HG03039 (cell line): ENCODE measurements around the gene MAML3.

Experiments
- ATAC-seq: cut with Tn5 transposase; IDR thresholded peaks from one replicate; pipeline ENCODE4 v1.9.1; 2021; ENCODE audit warnings: mild to moderate bottlenecking, moderate library complexity; ENCODE audit not compliant: unreplicated experiment

Gene MAML3

DNA sequence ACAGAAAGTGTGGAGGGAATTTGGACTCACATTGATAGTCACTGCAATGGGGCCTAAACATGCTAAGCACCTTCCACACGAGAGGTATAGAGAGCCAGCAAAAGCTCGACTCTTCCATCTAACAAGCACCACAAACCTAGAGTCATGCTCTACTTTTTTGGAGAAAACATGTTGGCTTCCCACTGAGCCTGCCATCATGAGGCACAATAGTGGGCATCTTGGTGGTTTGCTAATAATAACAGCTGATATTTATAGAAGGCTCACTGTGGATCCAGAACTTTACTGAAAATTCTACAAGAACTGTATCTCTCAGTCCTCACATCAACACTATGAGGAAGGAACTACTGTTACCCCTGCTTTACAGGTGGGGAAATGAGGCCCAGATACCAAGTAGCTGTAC is 26.6 kb downstream of the MAML3 start:
- no peak for ATAC-seq

DNA sequence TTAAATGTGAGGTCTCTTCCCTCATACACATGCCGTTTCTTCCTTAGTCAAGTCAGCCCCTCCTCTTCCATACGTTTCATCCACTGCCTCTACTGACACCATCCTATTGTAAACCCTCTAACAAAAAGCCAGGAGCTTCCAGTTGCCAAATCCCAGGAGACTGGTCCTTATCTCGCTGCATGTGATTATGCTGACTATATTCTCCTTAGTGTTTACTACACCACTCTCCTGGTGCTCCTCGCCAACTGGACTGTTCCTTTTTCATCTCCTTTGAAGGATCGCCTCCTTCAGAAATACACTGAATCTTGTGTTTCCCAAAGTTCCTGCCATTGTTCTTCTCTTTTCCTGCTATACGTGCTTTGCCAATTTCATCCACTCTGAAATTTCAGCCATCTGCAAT is 27.7 kb downstream of the MAML3 start:
- no peak for ATAC-seq

DNA sequence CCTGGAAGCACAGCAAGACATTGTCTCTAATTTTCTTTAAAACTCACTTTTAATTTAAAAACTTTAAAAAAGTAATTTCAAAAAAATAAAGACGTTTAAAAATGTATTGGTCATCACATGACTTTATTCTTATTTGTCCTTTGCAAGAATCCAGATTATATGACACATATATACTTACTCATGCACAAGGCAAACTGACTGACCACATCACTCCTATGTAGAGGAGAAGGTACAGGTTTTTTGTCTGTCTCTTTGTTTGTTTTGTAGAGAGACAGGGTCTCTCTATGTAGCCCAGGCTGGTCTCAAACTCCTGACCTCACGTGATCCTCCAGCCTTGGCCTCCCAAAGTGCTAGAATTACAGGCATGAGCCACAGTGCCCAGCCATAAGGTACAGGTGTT is 28.6 kb downstream of the MAML3 start:
- no peak for ATAC-seq

DNA sequence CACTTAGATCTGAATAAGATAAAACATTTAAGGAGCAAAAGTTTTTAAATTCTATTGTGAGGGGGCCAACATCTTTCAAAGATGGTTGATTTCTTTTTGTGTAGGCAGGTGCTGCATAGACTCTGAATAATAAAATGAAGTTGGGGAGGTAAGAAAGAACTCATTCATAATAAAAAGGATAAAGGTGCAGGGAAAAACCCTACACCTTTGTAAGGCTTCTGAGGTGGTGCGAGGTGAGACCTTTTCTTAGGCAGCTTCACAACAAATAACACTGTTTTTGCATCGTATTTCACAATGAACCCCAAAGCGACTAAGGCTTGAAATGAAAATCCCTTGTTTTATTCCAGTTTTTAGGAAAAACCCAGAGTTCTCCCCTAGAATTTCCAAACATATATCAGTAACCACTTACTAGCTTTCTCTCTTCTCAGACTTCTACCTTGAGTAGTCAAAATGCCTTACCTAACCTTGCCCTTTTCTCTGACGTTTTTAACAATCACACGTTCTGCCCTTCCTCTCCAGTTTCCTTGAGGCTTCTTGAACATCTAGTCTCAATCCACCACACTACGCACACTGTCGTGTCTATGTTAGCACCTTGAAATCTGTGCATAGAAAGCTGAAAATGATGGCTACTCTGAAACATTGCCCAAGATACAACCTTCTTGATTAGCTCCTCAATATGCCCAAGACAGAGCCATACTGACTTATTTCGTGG is 30.2 kb downstream of the MAML3 start:
- no peak for ATAC-seq

DNA sequence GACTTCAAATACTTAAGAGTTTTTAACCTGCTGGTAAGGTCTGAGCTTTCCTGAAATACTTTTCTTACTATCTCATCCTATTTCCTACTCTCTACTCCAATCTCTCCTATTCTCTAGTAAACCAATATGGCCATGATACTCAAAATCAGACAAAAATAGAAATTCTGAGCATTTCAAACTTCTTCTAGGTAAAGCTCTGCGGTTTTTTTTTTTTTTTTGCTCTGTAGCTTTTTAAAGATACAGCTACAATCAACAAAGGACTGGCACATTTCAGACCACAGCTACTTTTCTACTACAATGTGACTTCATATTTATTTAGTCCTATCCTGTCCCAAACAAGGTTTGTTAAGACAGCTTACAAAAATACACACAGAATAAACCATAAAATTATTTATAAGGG is 31.1 kb downstream of the MAML3 start:
- no peak for ATAC-seq

DNA sequence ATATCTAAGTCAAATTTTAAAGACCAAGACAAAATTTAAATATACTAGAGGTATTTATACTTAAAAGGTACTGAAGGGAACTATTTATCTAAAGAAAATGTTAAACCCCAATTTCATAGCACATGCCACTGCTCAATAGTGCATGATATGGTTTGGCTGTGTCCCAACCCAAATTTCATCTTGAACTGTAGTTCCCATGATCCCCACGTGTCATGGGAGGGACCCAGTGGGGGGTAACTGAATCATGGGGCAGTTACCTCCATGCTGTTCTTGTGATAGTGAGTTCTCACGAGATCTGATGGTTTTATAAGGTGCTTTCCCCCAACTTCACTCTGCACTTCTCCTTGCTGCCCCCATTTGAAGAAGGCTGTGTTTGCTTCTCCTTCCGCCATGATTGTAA is 32.3 kb downstream of the MAML3 start:
- ATAC-seq = no peak

DNA sequence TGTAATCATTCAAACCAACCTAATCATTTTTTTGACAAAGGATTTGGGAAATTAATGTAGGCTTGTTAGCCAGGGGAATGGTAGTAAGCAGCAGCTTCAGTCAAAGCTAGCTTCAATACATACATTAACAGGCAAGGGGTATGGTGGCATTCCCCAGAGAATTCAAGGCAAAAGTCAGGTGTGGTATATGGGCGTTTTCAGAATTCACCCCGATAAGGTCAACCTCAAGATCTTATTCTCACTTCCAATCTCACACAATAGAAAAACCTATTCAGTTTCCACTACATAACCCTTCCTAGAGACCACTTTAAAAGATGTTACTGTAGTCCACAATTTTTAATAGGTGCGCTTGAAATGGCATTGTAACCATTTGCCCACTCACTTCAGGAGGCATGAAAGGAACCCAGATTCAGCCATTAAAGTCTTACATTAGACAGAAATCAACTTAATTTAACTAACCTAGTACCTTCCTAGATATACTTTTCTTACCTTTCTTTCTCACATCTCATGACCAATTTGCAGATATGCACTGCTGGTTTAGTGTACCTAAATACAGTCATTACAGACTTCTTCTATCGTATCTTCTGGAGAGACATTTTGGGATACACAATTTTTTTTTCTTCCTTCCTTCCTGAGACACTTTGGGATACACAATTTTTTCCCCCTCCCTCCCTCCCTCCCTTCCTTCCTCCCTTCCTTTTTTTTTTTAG is 34.9 kb downstream of the MAML3 start:
- ATAC-seq = no peak

DNA sequence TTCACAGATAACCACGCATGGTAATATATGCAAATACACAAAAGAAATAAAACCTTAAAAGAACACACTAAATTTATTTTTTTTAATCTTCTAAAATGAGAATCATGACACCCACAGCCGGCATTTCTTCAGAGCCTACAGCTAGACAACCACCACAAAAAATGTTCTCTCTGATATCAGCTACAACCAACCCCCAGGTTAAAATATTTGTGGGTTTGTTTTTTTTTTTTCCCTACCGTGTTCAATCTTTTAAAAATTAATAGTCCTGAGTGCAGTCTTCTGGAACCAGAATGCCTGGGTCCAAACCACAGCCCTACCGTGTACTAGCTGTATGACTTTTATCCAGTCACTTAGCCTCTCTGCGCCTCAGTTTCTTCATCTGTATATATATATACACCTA is 36.0 kb downstream of the MAML3 start:
- ATAC-seq = no peak

DNA sequence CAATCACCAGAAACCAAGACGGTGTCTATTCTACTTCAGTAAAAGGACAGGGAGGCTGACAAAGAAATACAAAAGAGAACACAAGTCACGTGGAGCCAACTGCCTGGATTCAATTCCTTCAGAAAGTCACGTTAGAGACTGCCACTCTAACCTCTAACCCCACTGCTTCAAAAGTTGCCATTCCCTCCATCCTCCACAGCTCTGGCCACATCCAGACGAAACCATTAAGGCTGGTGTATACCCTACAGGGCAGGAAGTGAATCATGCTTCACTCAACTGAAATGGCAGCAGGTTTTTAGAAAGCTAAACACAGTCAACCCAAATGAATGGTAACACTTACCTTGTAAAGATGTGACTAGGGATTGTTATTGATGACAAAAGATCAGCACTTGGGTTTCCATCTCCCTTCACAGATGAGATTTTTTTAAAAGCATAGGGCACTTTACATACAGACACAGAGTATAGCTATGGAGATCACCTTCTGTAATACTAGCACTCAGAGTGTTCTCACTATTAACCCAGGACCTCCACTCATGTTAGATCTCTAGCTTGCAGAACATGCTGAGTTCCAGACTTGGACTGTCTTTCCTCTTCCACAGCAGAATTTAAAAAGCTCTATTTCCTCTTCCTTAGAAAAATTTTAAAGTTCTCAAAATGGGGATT is 37.4 kb downstream of the MAML3 start:
- no peak for ATAC-seq

DNA sequence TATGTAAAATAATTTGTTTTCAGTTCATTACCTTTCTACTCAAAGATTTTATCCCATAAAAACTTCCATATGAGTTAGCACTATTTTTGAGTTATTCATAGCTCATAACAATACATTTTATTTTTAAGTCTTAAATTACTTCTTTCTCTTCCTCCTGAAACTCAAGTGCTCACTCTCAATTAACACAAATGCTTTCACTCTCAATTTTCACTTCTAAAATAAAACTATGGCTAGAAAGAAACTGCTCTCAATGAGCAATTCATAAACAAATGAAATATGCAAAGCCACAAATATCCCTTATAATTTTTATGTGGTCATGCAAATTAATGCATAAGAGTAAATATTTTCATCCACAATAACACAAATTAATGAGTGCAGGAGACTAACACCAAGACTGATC is 38.8 kb downstream of the MAML3 start:
- ATAC-seq = no peak

DNA sequence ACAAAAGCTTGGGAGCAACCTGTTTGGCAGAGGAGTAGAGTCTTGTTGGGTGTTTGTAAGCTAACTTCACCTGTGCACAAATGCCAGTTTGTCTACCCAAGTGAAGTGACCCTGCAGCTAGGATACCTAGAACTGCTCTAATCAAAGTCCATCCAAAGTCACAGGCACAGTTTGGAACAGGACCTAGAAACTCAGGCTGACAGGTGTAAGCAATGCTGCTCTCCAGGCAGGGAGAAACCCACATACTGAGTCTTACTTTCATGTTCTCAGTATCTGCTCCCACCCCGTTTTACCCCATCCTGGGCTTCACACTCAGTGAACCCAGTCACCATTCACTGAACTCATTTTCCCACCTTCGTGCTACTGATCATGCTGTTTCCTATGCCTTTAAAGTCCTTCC is 40.3 kb downstream of the MAML3 start:
- ATAC-seq = no peak

DNA sequence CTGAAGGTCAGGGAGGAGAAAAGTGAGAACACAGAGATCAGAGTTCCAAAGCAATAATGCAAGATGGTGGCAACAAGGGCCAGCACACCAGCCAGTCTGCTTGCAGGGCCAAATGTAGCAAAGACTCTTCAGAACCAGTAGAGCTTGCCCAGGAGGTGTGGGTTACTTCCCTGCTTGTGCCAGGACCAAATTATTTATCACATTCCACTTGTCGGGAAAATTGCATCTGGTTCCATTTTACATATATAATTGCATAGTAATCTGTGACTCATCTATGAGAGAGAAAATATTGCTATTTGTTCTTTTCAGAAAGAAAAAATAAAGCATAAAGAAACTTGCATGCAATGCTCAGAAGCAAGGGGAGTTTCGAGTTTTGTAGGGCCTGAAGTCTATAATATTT is 41.4 kb downstream of the MAML3 start:
- ATAC-seq = no peak

DNA sequence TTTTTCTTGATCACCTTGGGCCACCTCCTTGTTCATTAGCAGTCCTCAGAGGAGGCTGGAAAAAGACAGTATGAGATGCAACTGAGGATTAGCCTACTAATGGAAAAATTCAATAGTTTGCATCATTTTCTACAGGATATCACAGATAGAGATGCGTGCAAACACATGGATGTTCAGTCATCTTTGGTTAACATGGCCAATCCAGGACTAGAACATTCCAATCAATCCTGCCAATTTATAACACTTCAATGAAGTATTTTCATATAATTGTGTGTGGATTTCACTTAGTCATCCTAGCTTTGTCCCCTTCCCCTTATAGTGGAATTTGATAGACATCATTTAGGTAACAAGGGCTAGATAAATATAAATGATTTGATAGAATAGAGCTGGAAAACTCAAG is 42.7 kb downstream of the MAML3 start:
- no peak for ATAC-seq

DNA sequence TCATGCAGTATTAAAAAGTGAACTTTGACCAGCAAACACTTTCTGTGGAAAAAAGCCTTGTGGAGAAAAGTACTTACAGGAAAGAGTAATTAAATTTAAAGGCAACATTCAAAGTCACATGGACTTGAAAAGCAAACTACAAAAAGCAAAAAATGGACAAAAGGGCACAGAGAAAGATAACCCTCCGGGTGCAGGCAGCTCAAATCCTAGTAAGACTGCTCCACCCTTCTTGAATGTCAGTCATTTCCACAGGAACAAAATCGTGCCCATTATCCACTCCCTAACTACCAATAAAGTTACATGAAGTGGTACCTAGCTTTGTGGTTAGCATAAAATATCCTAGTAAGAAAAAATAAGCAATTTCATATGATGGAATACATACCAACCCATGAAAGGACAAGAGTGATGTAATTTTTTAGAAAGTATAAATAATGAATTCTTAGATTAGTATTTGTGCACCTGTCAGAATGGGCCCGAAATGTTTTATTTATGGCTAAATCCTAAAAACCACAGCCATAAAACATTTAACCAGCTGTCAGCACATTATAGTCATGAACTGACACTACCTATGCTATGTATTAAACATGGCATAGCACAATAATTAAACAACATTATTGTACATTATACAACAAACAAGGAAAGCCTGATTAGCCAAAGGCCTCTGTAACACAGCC is 43.3 kb downstream of the MAML3 start:
- ATAC-seq = no peak

DNA sequence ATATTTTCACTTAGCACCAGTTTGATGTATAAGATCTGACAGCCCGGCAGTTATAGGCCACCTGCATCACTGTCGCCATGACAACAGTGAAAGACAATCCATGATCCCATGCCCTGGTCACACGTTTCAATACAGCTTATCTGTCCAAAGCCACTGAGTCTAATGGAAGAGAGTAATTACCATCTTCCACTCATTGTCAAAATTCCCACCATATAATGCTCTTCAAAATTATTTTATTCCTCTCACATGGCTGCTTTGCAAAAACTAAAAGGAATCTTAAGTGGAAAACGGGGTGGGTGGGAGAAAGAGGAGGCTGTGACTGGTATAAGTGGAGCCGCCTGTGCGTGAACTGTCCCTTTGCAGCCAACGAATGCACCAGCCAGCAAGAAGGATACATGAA is 44.2 kb downstream of the MAML3 start:
- ATAC-seq = no peak

DNA sequence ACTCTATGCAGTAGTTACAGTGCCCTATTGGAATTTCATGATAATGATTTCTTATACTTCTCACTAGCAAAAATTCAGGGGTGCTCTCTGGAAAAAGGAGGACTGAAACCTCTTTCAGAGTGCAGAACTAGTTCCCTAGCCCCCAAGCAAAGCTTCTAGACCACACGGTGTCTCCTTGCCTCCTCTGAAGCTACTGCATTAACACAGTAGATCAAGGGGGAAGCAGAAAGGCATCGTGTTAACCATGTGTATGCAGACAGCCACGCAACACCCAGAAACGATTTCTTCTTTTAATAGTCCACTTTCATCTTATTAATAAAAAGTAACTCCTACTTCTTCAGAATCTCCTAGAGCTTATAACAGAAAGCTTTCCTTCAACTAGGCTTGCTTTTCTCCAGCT is 44.7 kb downstream of the MAML3 start:
- ATAC-seq = no peak

DNA sequence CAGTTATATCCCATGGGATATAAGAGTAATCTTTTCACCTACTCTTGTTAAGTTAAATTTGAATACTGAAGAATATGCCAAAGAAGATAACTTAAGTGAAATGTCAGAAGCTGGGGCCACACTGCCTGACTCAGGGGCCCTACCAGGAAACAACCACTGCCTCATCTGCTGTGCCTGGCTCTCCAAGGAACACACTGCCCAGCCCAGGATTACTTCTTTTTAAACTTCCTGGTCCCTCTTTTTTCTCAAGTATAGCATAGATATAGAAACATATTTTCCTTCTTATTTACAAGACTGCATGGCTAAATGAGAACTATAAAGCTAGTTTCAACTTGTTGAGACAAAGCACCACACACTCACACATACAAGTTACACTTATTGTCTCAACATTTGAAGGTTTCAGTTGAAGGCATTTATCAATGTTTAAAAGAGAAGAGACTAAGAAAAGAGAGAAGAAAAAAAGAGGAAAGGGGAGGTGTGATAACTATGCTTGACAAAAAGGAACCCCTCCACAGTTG is 45.2 kb downstream of the MAML3 start:
- ATAC-seq = no peak

DNA sequence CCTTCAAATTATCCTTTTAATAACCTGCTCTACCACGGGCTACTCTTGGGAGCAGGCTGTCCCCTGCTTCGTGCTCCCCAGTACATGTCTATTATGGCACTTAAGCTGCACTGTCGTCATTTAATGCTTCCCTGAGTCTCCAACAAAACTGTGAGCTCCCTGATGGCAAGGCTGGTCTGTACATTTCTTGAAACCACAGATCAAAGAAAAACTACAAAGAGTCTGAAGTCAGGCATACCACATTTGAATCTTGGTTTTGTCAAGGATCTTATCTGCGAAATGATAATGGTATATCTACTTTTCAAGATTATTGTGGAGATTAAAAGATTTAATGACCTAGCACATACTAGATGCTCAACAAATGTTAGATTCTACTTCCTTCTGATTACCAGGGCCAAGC is 45.7 kb downstream of the MAML3 start:
- ATAC-seq = no peak

DNA sequence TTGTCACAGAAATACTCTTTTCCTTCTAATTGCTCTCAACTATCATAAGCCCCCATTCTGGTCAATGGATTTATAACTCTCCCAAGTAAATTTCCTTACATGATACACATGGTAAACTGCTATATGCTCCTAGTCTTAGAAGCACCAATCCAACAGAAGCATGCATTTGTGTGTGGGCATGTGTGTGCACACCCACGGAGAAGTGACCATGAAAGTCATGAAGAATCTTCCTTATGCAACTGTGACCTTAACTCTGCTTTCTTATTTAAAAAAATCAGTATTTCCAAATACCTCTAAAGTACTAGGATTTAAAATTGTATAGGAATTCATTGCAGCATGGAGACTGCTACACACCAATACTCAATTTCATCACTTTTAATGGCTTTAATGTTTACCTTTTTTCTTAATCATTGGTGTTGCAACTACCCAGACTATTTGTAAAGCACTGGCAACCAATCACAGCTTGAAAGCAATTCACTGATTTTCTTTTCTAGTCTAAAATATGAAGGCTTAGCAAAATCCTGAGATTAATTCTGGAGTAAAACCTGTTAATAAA is 47.6 kb downstream of the MAML3 start:
- ATAC-seq = no peak

DNA sequence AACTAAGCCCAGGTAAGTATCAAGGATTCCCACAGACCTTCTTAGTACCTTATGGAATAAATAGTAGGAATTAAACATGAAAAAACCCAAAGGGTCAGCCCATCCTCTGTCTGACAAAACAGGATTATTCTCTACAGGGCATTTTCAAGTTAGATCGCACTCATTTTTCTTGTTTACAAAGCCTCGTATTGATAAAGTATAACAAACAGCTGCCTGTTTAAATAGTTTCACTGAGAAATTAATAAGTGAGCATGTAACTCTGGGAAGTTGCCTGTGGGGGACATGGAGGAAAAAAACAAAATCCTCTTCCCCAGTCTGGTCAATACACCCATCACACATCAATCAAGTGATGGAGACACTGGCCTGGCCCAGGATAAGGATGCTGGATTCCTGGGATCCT is 48.5 kb downstream of the MAML3 start:
- no peak for ATAC-seq

DNA sequence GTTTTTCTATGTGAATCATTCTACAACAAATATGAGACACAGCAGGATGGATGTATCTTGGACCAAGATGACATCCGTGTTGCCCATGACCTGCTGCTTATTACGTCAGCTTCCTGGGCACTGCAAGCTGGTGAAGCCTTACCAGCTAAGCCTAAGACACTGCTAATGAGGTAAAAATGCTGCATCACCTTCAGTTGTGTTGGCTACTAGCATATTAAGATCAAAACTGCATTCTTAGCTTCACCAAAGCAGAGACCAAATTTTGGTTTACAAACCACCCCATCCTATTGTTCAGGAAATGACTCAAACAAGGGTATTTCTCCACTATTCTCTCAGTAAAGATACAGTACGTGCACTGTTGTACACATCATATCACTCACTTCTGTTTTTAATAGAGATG is 50.3 kb downstream of the MAML3 start:
- ATAC-seq = peak; percentile 83
